AG04449 (cell line): ENCODE results near the gene SPRED1.

Source experiments
- CTCF ChIA-PET: fragments of 350-600 bp; formaldehyde crosslinking; extraction: SDS; loops from one replicate; lab custom pipeline; 2021; ENCODE audit warnings: antibody characterized with exemption; lab: Yijun Ruan, JAX
- POLR2A ChIA-PET: fragments of 400-600, 350-600 bp; formaldehyde crosslinking; extraction: SDS; loops from one replicate; lab custom pipeline; 2020; ENCODE audit warnings: antibody characterized with exemption, inconsistent platforms; lab: Yijun Ruan, JAX
- DNase-seq: peaks from one replicate; pipeline ENCODE4 v3.0.0-alpha.2; 2010; ENCODE audit warnings: low read depth, low spot score
- H3K4me3 ChIP-seq: 2 replicates; pipeline ENCODE4 v1.5.1; 2011; ENCODE audit warnings: low read depth, mild to moderate bottlenecking, control low read depth, low read length
- TF ChIP-seq, protein P1 (sequence below): IDR thresholded peaks from one replicate; pipeline ENCODE4 v1.5.1; 2011; ENCODE audit warnings: mild to moderate bottlenecking, moderate library complexity, low read length, control low read depth, inconsistent platforms; ENCODE audit not compliant: insufficient read depth; ENCODE audit errors: missing control alignments

The SPRED1 gene

DNA sequence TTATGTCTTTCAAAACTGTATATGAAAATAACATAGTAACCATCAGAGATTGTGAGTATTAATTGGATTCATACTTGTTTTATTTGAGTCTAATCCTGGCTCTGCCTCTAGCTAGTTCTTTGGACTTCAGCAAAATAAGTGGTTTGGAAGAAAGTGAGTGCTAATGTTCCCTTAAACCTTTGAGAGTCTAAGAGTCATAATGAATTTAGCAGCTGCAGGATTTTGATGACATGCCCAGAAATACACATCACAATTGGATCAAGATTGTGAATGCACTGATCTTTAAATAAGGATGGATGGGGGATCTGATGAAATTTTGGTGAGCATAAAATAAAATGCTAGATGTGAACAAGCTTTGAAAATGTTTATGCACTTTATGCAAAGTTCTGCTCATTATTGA lies 121.4 kb downstream of the SPRED1 start:
- CTCF ChIA-PET: interaction anchor here (1.7 to 7.4 kb wide), 3 partner anchors 8 to 46 kb away, joined by 5 to 85 read pairs (median 8); no protein-coding TSS in a partner anchor
- H3K4me3 ChIP-seq: no peak overlapping the region

DNA sequence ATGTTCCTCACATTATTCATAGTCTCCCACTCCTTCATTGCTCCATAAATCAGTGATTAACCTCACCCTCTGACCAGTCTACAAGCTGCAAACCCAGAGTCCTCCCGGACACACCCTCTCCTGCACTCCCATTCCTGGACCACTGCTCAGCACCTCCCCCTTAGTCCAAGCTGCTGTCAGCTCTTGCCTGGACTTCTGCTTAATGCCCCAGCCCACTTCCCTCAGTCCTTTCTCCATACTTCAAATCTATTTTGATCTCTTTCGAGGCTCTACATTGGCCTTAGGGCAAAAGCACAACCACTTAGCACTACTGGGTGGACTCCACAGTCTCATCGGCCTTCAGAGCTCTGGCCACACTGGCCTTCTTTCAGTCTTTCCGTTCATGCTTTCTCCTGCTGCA lies 121.9 kb downstream of the SPRED1 start:
- ChIA-PET CTCF (interaction anchor here (1.4 to 7.4 kb wide), 4 partner anchors 8 to 378 kb away, joined by 4 to 85 read pairs (median 6); no protein-coding TSS in a partner anchor), POLR2A (interaction anchor here (0.7 to 1.2 kb wide), 2 partner anchors 89 to 123 kb away, joined by 3 read pairs; no protein-coding TSS in a partner anchor)
- H3K4me3 ChIP-seq: no peak overlapping the region
- DNase-seq: no peak
- TF ChIP-seq, protein P1, sequence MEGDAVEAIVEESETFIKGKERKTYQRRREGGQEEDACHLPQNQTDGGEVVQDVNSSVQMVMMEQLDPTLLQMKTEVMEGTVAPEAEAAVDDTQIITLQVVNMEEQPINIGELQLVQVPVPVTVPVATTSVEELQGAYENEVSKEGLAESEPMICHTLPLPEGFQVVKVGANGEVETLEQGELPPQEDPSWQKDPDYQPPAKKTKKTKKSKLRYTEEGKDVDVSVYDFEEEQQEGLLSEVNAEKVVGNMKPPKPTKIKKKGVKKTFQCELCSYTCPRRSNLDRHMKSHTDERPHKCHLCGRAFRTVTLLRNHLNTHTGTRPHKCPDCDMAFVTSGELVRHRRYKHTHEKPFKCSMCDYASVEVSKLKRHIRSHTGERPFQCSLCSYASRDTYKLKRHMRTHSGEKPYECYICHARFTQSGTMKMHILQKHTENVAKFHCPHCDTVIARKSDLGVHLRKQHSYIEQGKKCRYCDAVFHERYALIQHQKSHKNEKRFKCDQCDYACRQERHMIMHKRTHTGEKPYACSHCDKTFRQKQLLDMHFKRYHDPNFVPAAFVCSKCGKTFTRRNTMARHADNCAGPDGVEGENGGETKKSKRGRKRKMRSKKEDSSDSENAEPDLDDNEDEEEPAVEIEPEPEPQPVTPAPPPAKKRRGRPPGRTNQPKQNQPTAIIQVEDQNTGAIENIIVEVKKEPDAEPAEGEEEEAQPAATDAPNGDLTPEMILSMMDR: no peak

More for the DNA sequence above, 121.4 kb downstream of the SPRED1 start:
- no peak for DNase-seq
- POLR2A ChIA-PET: interaction anchor here (0.7 to 1.2 kb wide), 2 partner anchors 89 to 123 kb away, joined by 3 read pairs; no protein-coding TSS in a partner anchor
- TF ChIP-seq, protein P1: no peak

DNA sequence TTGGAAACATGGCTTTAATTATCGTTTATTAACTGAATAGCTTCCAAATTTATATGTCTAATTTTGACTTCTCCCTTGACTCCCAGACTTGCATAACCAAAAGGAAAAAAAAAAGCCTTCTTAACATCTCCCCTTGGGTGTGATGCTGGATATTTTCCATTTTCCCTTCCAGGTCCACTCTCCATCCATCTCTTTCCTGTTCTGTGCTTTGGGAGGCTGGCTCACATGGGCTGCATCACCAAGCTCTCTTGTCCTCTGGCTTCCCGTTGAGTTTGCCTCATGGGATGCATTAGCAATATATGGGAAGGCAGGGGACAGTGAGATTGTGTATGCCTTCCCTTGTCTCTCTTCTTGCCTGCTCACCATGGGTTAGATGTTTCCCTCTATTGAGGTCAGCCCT lies 123.4 kb downstream of the SPRED1 start:
- TF ChIP-seq, protein P1: no peak
- POLR2A ChIA-PET: no interaction called here
- DNase-seq: no peak
- H3K4me3 ChIP-seq: no peak overlapping the region
- CTCF ChIA-PET: interaction anchor here (1.2 to 7.4 kb wide), 3 partner anchors 12 to 38 kb away, joined by 3 to 85 read pairs (median 4); no protein-coding TSS in a partner anchor

DNA sequence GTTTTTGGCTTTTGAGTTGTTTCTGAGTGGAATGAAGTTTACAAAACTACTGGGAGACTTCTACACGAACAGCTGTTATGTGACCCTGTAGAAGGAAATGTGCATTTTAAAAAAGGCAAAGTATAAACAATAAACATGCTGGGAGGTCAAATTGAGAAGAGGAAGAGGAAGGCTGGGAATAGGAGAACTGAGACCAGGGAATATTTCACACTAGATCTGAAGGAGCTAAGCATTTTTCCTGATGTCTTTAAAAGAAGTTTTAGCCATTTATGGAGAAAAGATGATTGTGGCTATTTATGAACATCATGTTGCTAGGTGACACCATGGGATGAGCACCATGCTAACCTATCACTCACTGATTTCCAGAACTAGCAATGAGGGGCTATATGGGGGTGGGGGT lies 125.0 kb downstream of the SPRED1 start:
- DNase-seq: no peak
- H3K4me3 ChIP-seq: no peak overlapping the region
- TF ChIP-seq, protein P1: no peak
- CTCF ChIA-PET: interaction anchor here (1.4 to 7.4 kb wide), 3 partner anchors 10 to 365 kb away, joined by 3 to 85 read pairs (median 3); no protein-coding TSS in a partner anchor
- POLR2A ChIA-PET: no interaction called here

DNA sequence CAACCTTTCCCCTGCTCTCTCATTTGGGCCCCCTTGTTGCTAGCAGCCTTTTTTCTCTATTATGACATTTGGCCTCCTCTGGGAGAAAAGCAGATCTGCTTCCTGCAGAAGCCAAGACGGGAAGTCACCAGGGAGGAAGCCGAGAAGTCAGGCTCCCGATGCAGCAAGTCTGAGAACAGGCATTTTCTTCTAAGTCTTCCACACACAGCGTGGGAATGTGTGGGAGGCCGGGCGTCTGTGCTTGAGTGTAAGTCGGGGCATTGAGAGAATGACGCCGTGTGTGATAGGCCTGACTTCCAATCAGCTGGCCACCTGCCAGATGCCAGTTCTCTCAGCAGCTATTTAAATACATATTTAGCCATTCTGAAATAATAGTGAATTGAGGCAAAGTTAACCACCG lies 125.5 kb downstream of the SPRED1 start:
- TF ChIP-seq, protein P1: no peak
- no peak for DNase-seq
- POLR2A ChIA-PET: no interaction called here
- H3K4me3 ChIP-seq: no peak overlapping the region
- CTCF ChIA-PET: interaction anchor here (1.5 to 7.4 kb wide), 2 partner anchors 10 to 365 kb away, joined by 3 to 85 read pairs; no protein-coding TSS in a partner anchor

DNA sequence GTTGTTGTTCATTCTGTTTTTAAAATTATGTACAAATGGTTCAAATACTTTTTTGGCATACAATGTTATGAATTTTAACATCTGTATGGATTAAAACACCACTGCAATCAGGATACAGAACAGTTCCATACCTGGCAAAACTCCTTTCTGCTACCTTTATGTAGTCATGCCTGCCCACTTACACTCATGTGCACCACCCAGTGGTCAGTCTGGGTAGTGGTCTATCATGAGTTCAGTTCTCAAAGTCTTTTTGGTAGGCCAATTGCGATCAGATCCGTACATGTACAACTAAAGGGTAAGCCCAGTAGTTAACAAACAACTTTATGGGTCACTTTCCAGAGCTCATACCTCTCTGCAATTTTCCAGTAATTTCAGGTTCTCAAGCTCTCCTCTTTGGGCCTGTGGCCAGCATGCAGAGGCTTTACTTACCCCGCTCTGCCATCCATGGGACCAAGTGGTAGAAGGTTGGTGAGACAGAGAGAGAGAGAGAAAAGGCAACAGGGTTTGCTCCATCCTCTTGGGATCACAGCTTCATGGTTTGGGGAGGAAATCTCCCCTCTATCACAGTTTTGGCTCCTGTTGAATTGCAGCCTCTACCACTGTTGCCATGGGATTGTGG lies 137.4 kb downstream of the SPRED1 start:
- H3K4me3 ChIP-seq: no peak overlapping the region
- POLR2A ChIA-PET: no interaction called here
- CTCF ChIA-PET: interaction anchor here (0.8 to 8.3 kb wide), 27 partner anchors 11 to 412 kb away, joined by 3 to 85 read pairs (median 4); no protein-coding TSS in a partner anchor
- DNase-seq: no peak
- TF ChIP-seq, protein P1: peak; percentile 76
